HUES48 (cell line): ENCODE measurements around the gene RNASE9.
"Not testable (repeated sequence)": the region's sequence is repeated elsewhere in the genome, so short reads cannot be mapped to it uniquely, and the experiment has no call there.

Experiments
- H3K27ac ChIP-seq: one replicate; pipeline ENCODE4 v1.7.0; 2013; ENCODE audit warnings: low read depth, low read length, inconsistent platforms
- H3K27me3 ChIP-seq: 2 replicates; pipeline ENCODE4 v1.6.1; 2013; ENCODE audit warnings: mild to moderate bottlenecking, low read length; ENCODE audit not compliant: control insufficient read depth, insufficient read depth
- H3K36me3 ChIP-seq: 2 replicates; pipeline ENCODE4 v1.6.1; 2013; ENCODE audit warnings: low read length; ENCODE audit not compliant: control insufficient read depth, insufficient read depth
- H3K4me1 ChIP-seq: 2 replicates; pipeline ENCODE4 v1.6.1; 2013; ENCODE audit warnings: mild to moderate bottlenecking, low read length; ENCODE audit not compliant: control insufficient read depth, insufficient read depth
- H3K4me3 ChIP-seq: 2 replicates; pipeline ENCODE4 v1.5.1; 2013; ENCODE audit warnings: mild to moderate bottlenecking, low read depth, low read length
- H3K9ac ChIP-seq: 2 replicates; pipeline ENCODE4 v1.6.1; 2013; ENCODE audit warnings: mild to moderate bottlenecking, low read depth, low read length, moderate library complexity
- H3K9me3 ChIP-seq: 2 replicates; pipeline ENCODE4 v1.6.1; 2013; ENCODE audit warnings: low read length; ENCODE audit not compliant: control insufficient read depth, insufficient read depth

Gene RNASE9

GRCh38 chr14:20516921-20517320, 43.9 kb downstream of the RNASE9 start:
- Histone ChIP-seq H3K4me3 (no peak overlapping the region), H3K27ac (no peak overlapping the region), H3K9ac (no peak overlapping the region), H3K9me3 (no peaks in the 10 kb centered on the region), H3K4me1 (peaks cover 8% of the 10 kb centered on the region), H3K27me3 (no peaks in the 10 kb centered on the region), H3K36me3 (no peaks in the 10 kb centered on the region)

- no peaks in the 10 kb centered on the region for H3K36me3 ChIP-seq
Measured at GRCh38 chr14:20515846-20516245, 45.0 kb downstream of the RNASE9 start.

GRCh38 chr14:20512177-20512905, 48.5 kb downstream of the RNASE9 start:
- Histone ChIP-seq H3K4me1 (peaks cover 8% of the 10 kb centered on the region), H3K9me3 (no peaks in the 10 kb centered on the region), H3K27ac (no peak overlapping the region)

More at GRCh38 chr14:20515846-20516245, 45.0 kb downstream of the RNASE9 start:
- Histone ChIP-seq H3K27ac (no peak overlapping the region), H3K4me3 (no peak overlapping the region), H3K4me1 (peaks cover 8% of the 10 kb centered on the region), H3K9me3 (no peaks in the 10 kb centered on the region), H3K27me3 (no peaks in the 10 kb centered on the region), H3K9ac (no peak overlapping the region)

DNA sequence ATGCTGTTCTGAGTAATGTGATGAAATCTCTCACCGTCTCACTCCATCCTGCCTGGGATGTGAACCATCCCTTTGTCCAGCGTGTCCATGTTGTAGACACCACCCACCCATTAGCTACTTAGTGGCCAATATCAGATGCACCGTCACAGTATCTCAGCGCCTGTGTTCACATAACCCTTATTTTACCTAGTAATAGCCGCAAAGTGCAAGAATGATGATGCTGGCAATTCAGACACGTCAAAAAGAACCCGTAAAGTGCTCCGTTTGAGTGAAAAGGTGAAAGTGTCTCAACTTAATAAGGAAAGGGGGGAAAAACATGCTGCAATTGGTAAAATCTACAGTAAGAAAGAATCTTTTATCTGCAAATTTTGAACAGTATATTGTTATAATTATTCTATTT, 52.5 kb downstream of the RNASE9 start:
- Histone ChIP-seq H3K36me3 (no peaks in the 10 kb centered on the region), H3K27ac (no peak overlapping the region), H3K4me1 (peaks cover 8% of the 10 kb centered on the region), H3K9ac (no peak overlapping the region), H3K9me3 (no peaks in the 10 kb centered on the region), H3K4me3 (no peak overlapping the region), H3K27me3 (no peaks in the 10 kb centered on the region)

More at GRCh38 chr14:20512177-20512905, 48.5 kb downstream of the RNASE9 start:
- Histone ChIP-seq H3K4me3 (no peak overlapping the region), H3K9ac (no peak overlapping the region), H3K27me3 (no peaks in the 10 kb centered on the region), H3K36me3 (no peaks in the 10 kb centered on the region)

- H3K4me1 ChIP-seq, H3K36me3 ChIP-seq, H3K9ac ChIP-seq, H3K27me3 ChIP-seq, H3K27ac ChIP-seq, H3K9me3 ChIP-seq, H3K4me3 ChIP-seq: not testable (repeated sequence)
Measured at GRCh38 chr14:20507537-20507936, 53.3 kb downstream of the RNASE9 start.

- H3K27ac ChIP-seq, H3K4me1 ChIP-seq, H3K9me3 ChIP-seq, H3K4me3 ChIP-seq, H3K9ac ChIP-seq, H3K36me3 ChIP-seq, H3K27me3 ChIP-seq: not testable (repeated sequence)
Measured at GRCh38 chr14:20506752-20507151, 54.1 kb downstream of the RNASE9 start.

- H3K9ac ChIP-seq, H3K9me3 ChIP-seq, H3K27me3 ChIP-seq: not testable (repeated sequence)
Measured at GRCh38 chr14:20506276-20506675, 54.6 kb downstream of the RNASE9 start.

More at GRCh38 chr14:20506276-20506675, 54.6 kb downstream of the RNASE9 start:
- H3K36me3 ChIP-seq, H3K4me3 ChIP-seq, H3K4me1 ChIP-seq, H3K27ac ChIP-seq: not testable (repeated sequence)
